H54 (cell line): ENCODE measurements around the gene SLC36A2.
"Not testable (repeated sequence)": the region's sequence is repeated elsewhere in the genome, so short reads cannot be mapped to it uniquely, and the experiment has no call there.

Source experiments
- DNase-seq: peaks from one replicate; pipeline ENCODE4 v3.0.0; 2011; ENCODE audit warnings: low spot score, mixed read lengths; ENCODE audit not compliant: insufficient read length
- FAIRE-seq: peaks from 3 replicates; lab custom pipeline; 2011; peaks lifted over from hg19 to GRCh38; lab: Jason Lieb, UNC
- POLR2A ChIP-seq: IDR thresholded peaks from 2 replicates; pipeline ENCODE4 v1.6.1; 2011; ENCODE audit warnings: low read depth, mild to moderate bottlenecking, low read length

The SLC36A2 gene

GRCh38 chr5:151347369-151347768, at the start of gene SLC36A2:
TSS of gene SLC36A2 (minus strand) at chr5:151347559. CDS start at chr5:151347460, 99 bp downstream.
- DNase-seq (no peak), FAIRE-seq (no peak)
- TF ChIP-seq POLR2A = no peak

- FAIRE-seq = no peak
- no peak for TF ChIP-seq POLR2A
- no peak for DNase-seq
Measured at GRCh38 chr5:151388960-151389359, 41.6 kb upstream of the SLC36A2 start.

GRCh38 chr5:151384106-151384505, 36.7 kb upstream of the SLC36A2 start:
- no peak for DNase-seq
- FAIRE-seq = no peak

DNA sequence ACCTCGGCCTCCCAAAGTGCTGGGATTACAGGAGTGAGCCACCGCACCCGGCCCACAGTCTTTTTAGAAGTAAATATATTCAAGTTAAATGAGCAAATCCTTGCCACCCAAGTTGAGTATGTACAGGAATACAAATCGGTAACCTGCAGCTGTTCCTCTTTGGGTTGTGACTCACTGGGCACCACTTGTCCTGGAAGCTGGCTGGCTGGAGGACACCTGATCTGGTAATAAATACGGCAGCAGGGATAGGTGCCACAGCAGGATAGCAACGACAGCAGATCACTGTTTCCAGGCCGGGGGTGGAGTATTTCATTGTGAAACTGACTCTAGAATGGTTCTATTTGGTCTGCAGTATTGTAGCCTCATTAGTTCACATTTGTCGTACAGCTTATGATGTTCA, 35.7 kb upstream of the SLC36A2 start:
- FAIRE-seq (no peak), DNase-seq (no peak)
- no peak for TF ChIP-seq POLR2A

More at GRCh38 chr5:151384106-151384505, 36.7 kb upstream of the SLC36A2 start:
- TF ChIP-seq POLR2A = no peak

- DNase-seq (no peak), FAIRE-seq (no peak)
- TF ChIP-seq POLR2A = no peak
Measured at GRCh38 chr5:151382576-151382975, 35.2 kb upstream of the SLC36A2 start.

GRCh38 chr5:151381899-151382298, 34.5 kb upstream of the SLC36A2 start:
- FAIRE-seq = no peak

DNA sequence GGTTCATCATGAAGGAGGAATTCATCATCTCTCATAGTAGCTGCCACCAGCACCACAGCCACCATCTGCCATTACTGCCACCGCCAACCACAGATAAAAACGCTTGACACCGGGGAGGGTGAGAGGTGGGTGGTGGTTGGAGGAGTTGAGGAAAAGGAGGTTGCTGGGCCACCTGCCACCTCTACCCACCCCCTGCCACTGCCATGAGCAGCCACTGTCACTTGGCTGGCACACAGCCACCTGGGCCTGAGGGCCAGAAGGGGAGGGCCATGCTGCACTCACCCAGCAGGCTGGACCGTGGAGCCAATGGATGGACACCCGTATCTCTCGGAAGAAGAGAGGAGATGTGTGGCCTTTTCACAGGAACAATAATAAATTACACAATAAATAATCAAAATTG, 31.3 kb upstream of the SLC36A2 start:
- no peak for DNase-seq
- TF ChIP-seq POLR2A = no peak
- FAIRE-seq = no peak

More at GRCh38 chr5:151381899-151382298, 34.5 kb upstream of the SLC36A2 start:
- no peak for TF ChIP-seq POLR2A
- no peak for DNase-seq

- no peak for FAIRE-seq
- no peak for TF ChIP-seq POLR2A
- no peak for DNase-seq
Measured at GRCh38 chr5:151374539-151374938, 27.2 kb upstream of the SLC36A2 start.

DNA sequence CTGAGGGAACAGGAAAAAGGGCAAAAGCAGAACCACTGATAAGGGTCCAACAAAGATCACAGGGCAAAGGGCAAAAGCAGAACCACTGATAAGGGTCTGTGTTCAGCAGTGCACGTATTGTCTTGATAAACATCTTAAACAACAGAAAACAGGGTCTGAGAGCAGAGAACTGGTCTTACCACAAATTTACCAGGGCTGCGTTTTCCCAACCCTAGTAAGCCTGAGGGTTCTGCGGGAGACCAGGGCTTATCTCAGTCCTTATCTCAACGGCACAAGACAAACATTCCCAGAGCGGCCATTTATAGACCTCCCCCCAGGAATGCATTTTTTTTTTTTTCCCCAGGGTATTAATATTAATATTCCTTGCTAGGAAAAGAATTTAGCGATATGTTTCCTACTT, 19.7 kb upstream of the SLC36A2 start:
- DNase-seq, FAIRE-seq: not testable (repeated sequence)

DNA sequence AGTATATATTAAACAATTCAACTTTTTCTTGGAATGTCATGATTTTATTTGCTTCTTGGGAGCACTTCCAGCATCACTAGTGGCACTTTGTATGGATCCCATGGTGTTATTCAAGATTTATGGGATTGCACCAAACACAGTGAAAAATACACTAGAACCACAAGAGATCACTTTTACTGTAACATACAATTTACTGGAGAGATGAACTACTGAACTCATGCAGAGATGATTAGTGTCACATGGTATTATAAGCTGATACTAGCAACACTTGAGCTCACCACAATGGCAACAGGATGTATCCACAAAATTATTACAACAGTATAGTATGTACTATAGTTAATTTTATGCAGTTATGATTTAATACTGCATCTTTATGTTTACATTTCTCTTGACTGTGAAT, 16.3 kb upstream of the SLC36A2 start:
- TF ChIP-seq POLR2A = no peak
- FAIRE-seq (no peak), DNase-seq (no peak)

GRCh38 chr5:151362970-151363369, 15.6 kb upstream of the SLC36A2 start:
- TF ChIP-seq POLR2A = no peak
- no peak for FAIRE-seq
- no peak for DNase-seq

- no peak for FAIRE-seq
- DNase-seq = no peak
- TF ChIP-seq POLR2A = no peak
Measured at GRCh38 chr5:151359391-151359790, 12.0 kb upstream of the SLC36A2 start.

DNA sequence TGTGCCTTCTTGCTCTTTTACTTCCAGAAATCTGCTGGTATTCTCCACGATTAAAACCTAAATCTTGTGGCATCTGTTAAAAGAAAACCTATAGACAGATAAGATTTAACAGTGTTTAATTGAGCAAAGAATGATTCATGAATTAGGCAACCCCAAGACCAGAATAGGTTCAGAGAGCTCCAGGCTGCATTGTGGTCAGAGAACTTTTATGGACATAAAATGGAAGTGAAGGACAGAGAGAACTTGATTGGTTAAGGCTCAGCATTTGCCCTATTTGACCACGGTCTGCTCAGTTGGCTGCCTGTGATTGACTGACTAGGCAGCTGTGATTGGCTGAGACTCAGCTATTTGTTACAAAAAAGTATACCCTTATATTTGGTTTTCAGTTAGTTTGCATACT, 10.4 kb upstream of the SLC36A2 start:
- no peak for FAIRE-seq
- TF ChIP-seq POLR2A = no peak
- no peak for DNase-seq

DNA sequence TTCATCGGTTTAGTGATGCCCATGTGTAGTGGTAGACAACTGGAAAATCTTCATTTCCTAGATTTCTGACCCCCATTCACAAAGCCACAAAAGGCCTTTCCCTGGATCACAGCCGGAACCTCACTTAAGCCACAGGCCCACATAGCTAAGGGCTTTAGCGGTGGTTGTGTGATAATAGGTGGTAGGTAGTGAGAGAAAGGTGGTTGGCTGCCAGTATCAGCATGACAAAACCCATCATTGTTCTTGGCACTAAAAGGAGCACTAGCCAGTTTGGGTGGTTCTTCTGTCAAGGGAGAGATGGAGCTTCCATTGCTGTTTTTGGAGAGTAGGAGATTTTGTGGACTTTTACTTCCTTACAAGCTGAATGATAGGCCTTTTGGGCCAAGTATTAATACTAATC, 9.7 kb upstream of the SLC36A2 start:
- FAIRE-seq (no peak), DNase-seq (no peak)
- TF ChIP-seq POLR2A = no peak

DNA sequence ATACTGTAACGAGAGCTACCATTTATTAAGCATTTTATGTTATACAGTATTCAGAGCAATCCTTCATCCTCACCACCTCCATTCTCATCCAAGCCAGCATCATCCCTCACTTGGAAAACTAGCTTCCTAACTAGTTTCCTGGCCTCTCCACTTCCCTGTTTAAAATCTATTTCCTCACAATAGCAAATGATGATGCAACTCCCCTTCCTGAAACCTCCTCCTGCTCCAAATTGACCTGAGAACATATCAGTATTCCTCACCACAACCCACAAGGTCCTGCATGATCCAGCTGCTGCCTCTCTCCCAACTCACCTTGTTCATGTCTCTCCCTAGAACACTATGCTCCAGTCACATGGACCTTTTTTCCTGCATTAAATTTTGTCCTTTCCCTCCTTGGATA, 4.3 kb upstream of the SLC36A2 start:
- no peak for TF ChIP-seq POLR2A
- DNase-seq (no peak), FAIRE-seq (no peak)

DNA sequence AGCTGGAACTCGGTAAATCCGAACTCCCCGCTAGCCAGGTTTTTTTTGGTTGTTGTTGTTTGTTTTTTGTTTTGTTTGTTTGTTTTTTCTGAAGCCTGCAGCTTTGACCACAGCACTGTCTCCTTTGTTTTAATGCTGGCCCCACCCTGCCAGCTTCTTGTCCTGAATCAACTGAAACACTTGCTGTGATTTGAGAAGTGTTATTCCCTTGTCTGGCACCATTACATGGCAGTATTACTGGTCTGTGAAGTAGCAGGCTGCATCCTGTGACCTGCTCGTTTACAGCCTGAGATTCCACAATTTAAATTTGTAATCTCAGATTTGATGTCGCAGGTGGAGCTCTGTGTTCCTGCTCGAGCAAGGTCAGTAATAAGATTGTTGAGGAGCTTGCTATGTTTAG, 1.4 kb upstream of the SLC36A2 start:
- no peak for TF ChIP-seq POLR2A
- DNase-seq (no peak), FAIRE-seq (no peak)
